Lower lobe of right lung (tissue), 2 donors: ENCODE data around the gene MYOT. TPM values are rescaled to one million over a fixed set of nuclear protein-coding genes. Genes with fewer than 3 reads are reported as not detected.

Experiments used
- ATAC-seq, 2 donors: fragments of 200-7000 bp; cut with Tn5 transposase; one replicate each; pipeline ENCODE4 v1.9.1; 2020 to 2022; ENCODE audit warnings: mild to moderate bottlenecking in 2 of 2, moderate library complexity in 2 of 2
- DNase-seq: peaks from one replicate; pipeline ENCODE4 v3.0.0-alpha.2; 2020
- H3K27ac ChIP-seq: fragments of 200-600 bp; one replicate; pipeline ENCODE4 v1.8.0; 2022
- H3K27me3 ChIP-seq: fragments of 200-600 bp; one replicate; pipeline ENCODE4 v1.8.0; 2022; ENCODE audit warnings: low read depth
- H3K36me3 ChIP-seq: fragments of 200-600 bp; one replicate; pipeline ENCODE4 v1.8.0; 2022; ENCODE audit warnings: mild to moderate bottlenecking
- H3K4me1 ChIP-seq: fragments of 200-600 bp; one replicate; pipeline ENCODE4 v1.8.0; 2022
- H3K4me3 ChIP-seq: fragments of 200-600 bp; one replicate; pipeline ENCODE4 v1.8.0; 2022; ENCODE audit warnings: mild to moderate bottlenecking
- H3K9me3 ChIP-seq: fragments of 200-600 bp; one replicate; pipeline ENCODE4 v1.8.0; 2022
- intact Hi-C: fragments of 100-400 bp; cut with DNase I; formaldehyde crosslinking; loops from one replicate; pipeline ENCODE4 v1.11.0; 2022
- total RNA-seq: library from RNA; stranded (reverse); fragmentation: NEBNext Ultra II Directional; extraction: Animal tissue kit (Norgen Biotek cat#: 25700); gene quantifications from one replicate; pipeline ENCODE4 v1.2.1, GENCODE V29; 2021
- TF ChIP-seq, protein P1 (sequence below): fragments of 200-600 bp; IDR thresholded peaks from one replicate; pipeline ENCODE4 v1.8.0; 2022; ENCODE audit warnings: antibody characterized with exemption, mild to moderate bottlenecking
- donor health status: DM: no; HTN: yes; CAD: no; lungs with severe emphysema.

MYOT gene
- total RNA-seq, 1 donor from 2014 or later, result not detected

GRCh38 chr5:137866541-137867388 lies 895 bp upstream of the MYOT start:
- TF ChIP-seq, protein P1, sequence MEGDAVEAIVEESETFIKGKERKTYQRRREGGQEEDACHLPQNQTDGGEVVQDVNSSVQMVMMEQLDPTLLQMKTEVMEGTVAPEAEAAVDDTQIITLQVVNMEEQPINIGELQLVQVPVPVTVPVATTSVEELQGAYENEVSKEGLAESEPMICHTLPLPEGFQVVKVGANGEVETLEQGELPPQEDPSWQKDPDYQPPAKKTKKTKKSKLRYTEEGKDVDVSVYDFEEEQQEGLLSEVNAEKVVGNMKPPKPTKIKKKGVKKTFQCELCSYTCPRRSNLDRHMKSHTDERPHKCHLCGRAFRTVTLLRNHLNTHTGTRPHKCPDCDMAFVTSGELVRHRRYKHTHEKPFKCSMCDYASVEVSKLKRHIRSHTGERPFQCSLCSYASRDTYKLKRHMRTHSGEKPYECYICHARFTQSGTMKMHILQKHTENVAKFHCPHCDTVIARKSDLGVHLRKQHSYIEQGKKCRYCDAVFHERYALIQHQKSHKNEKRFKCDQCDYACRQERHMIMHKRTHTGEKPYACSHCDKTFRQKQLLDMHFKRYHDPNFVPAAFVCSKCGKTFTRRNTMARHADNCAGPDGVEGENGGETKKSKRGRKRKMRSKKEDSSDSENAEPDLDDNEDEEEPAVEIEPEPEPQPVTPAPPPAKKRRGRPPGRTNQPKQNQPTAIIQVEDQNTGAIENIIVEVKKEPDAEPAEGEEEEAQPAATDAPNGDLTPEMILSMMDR, result no peak
- intact Hi-C loops, result no loop called here
- Histone ChIP-seq H3K27me3 (no peaks in the 10 kb centered on the region), H3K27ac (no peak overlapping the region), H3K4me1 (no peaks in the 10 kb centered on the region), H3K4me3 (no peak overlapping the region), H3K36me3 (no peaks in the 10 kb centered on the region), H3K9me3 (no peaks in the 10 kb centered on the region)
- DNase-seq (no peak), ATAC-seq (no peak)

GRCh38 chr5:137870647-137871339 lies 3.1 kb downstream of the MYOT start:
- intact Hi-C loops, result no loop called here
- H3K4me3 ChIP-seq, result no peak overlapping the region
- TF ChIP-seq, protein P1, result no peak
- no peaks in the 10 kb centered on the region for H3K36me3 ChIP-seq
- no peaks in the 10 kb centered on the region for H3K4me1 ChIP-seq
- no peaks in the 10 kb centered on the region for H3K9me3 ChIP-seq
- H3K27me3 ChIP-seq, result no peaks in the 10 kb centered on the region
- DNase-seq (no peak), ATAC-seq (no peak)
- H3K27ac ChIP-seq, result no peak overlapping the region

GRCh38 chr5:137871571-137871970 lies 3.9 kb downstream of the MYOT start:
- no peaks in the 10 kb centered on the region for H3K4me1 ChIP-seq
- H3K36me3 ChIP-seq, result no peaks in the 10 kb centered on the region
- DNase-seq, result no peak
- H3K27me3 ChIP-seq, result no peaks in the 10 kb centered on the region
- H3K4me3 ChIP-seq, result no peak overlapping the region
- TF ChIP-seq, protein P1, result no peak
- H3K27ac ChIP-seq, result no peak overlapping the region
- no peak for ATAC-seq
- no peaks in the 10 kb centered on the region for H3K9me3 ChIP-seq
- intact Hi-C loops, result no loop called here

GRCh38 chr5:137872466-137872865 lies 4.8 kb downstream of the MYOT start:
- ATAC-seq (no peak), DNase-seq (no peak)
- no peak overlapping the region for H3K27ac ChIP-seq
- intact Hi-C loops, result no loop called here
- no peak overlapping the region for H3K4me3 ChIP-seq
- no peaks in the 10 kb centered on the region for H3K9me3 ChIP-seq
- H3K27me3 ChIP-seq, result no peaks in the 10 kb centered on the region
- H3K4me1 ChIP-seq, result no peaks in the 10 kb centered on the region
- TF ChIP-seq, protein P1, result no peak
- H3K36me3 ChIP-seq, result no peaks in the 10 kb centered on the region

GRCh38 chr5:137876101-137876500 lies 8.4 kb downstream of the MYOT start:
- no peak overlapping the region for H3K27ac ChIP-seq
- no peak for DNase-seq
- H3K4me3 ChIP-seq, result no peak overlapping the region
- H3K27me3 ChIP-seq, result no peaks in the 10 kb centered on the region
- TF ChIP-seq, protein P1, result no peak
- ATAC-seq, result no peak
- intact Hi-C loops, result no loop called here
- H3K36me3 ChIP-seq, result no peaks in the 10 kb centered on the region
- no peaks in the 10 kb centered on the region for H3K4me1 ChIP-seq
- H3K9me3 ChIP-seq, result no peaks in the 10 kb centered on the region
